Measurements from ENCODE around the gene MRPL21. TPM values are rescaled to one million over a fixed set of nuclear protein-coding genes. Genes with fewer than 3 reads are reported as not detected.
A peak's percentile ranks its signal among the peaks of the same experiment; 100 is the strongest.

MRPL21 gene
- 43.5 and 47.1 TPM in 2 replicates for total RNA-seq

DNA sequence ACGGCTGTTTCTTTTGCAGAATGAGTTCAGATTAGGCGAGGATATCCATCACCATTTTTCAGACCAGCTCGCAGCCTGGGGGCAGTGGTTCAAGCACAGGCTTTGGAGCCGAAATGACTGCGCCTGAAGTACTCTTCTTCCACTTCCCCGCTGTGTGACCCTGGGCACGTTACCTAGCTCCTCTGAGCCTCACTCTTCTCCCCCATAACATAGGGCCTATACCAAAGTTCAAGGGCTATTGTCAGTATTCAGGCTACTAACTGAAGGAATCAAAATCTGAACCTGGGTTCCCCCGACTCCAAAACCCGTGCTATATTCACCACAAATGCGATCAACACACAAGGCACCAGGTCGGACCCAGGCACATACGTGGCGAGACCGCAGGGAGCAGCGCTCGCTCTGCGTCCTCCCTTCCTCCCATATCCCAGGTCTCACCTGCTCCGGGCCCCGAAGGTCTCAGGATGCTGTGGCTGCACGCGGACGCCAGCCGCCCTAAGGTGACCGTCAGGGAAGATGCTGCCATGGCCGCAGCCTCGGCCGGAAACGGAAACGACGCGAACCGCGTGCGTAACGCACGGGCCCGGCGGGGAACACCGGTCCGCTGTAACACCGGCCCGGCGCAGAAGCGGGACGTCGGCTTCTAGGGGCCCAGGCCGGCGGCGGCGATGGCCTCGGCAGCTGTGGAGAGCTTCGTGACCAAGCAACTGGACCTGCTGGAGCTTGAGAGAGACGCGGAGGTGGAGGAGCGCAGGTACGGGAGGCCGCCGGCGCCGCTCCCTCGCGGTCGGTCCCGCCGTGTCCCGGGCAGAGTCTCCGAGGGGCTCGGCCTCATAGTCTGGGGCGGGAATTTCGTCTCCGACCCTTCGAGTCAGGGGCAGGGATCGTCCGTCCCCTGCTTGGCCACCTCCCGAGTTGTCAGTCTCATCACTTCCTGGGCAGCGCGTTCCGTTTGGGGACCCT, at the start of gene MRPL21, which contains the start of gene IGHMBP2:
Gene MRPL21, minus strand, starts transcription at position 545 of the 960 bp plus-strand sequence. Its CDS starts 22 bp downstream, at position 523.
Gene IGHMBP2, plus strand, starts transcription at position 604 of the 960 bp plus-strand sequence. Its CDS starts 62 bp downstream, at position 666.
- TF ChIP-seq, protein P1, sequence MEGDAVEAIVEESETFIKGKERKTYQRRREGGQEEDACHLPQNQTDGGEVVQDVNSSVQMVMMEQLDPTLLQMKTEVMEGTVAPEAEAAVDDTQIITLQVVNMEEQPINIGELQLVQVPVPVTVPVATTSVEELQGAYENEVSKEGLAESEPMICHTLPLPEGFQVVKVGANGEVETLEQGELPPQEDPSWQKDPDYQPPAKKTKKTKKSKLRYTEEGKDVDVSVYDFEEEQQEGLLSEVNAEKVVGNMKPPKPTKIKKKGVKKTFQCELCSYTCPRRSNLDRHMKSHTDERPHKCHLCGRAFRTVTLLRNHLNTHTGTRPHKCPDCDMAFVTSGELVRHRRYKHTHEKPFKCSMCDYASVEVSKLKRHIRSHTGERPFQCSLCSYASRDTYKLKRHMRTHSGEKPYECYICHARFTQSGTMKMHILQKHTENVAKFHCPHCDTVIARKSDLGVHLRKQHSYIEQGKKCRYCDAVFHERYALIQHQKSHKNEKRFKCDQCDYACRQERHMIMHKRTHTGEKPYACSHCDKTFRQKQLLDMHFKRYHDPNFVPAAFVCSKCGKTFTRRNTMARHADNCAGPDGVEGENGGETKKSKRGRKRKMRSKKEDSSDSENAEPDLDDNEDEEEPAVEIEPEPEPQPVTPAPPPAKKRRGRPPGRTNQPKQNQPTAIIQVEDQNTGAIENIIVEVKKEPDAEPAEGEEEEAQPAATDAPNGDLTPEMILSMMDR (IDR thresholded peaks at IDR 0.05; ENCODE audit: insufficient read depth, low read depth, low read length): no peak
- peak; percentile 87 for DNase-seq (ENCODE audit: low read depth)
- peak within 1 kb of the TSS; percentile 100 for H3K4me3 ChIP-seq (ENCODE audit: low read depth, low read length)

DNA sequence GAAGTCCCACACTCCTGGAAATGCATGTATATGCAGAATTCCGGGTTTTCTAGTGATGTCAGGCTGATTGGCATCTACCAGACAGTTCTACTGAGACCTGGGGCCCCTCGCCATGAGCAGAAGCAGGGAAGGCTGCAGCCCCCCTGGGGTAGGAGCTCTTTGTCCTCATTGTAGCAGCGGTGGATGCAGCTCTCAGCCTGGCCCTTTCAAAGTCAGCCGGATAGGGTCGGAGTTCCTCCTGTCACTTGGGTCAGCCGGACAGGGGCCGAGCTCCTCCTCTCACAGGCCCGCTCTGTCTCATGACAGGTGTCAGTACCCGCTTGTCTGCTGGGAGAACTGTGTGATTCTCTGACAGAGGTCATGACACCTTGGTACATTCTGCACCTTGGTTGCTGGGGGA, 47.1 kb upstream of the MRPL21 start:
- no peak for DNase-seq (ENCODE audit: low read depth)
- H3K4me3 ChIP-seq (ENCODE audit: low read depth, low read length): no peak overlapping the region
- TF ChIP-seq, protein P1 (IDR thresholded peaks at IDR 0.05; ENCODE audit: insufficient read depth, low read depth, low read length): no peak

DNA sequence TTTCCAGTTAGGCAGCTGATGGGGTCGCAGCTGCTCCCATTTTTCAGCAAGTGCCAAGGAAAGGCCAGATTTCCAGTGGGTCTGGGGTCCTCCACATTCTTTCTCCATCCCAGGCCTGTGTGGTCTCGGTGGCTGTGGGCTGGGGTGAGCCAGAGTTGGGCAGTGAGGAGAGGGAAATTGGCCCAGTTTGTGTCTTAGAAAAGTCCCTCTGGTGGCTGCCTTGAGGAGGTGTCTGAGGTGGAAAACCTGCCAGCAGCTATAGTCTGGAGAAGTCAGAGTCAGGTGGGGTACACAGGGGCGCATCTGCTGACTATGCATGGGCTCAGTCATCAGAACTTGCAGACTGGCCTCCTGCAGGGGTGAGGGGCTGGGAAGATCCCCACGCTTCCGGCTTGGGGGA, 46.6 kb upstream of the MRPL21 start:
- TF ChIP-seq, protein P1 (IDR thresholded peaks at IDR 0.05; ENCODE audit: insufficient read depth, low read depth, low read length): peak; percentile 53
- no peak overlapping the region for H3K4me3 ChIP-seq (ENCODE audit: low read depth, low read length)
- DNase-seq (ENCODE audit: low read depth): peak; percentile 26

DNA sequence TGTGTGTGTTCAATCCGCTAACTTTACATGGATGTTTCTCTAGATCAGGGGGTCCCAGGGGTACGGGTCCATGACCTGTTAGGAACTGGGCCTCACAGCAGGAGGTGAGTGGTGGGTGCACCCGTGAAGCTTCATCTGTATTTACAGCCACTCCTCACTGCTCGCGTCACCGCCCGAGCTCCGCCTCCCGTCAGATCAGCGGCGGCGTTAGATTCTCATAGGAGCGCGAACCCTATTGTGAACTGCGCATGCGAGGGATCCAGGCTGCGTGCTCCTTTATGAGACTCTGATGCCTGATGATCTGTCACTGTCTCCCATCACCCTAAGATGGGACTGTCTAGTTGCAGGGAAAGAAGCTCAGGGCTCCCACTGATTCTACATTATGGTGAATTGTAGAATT, 45.3 kb upstream of the MRPL21 start:
- TF ChIP-seq, protein P1 (IDR thresholded peaks at IDR 0.05; ENCODE audit: insufficient read depth, low read depth, low read length): no peak

DNA sequence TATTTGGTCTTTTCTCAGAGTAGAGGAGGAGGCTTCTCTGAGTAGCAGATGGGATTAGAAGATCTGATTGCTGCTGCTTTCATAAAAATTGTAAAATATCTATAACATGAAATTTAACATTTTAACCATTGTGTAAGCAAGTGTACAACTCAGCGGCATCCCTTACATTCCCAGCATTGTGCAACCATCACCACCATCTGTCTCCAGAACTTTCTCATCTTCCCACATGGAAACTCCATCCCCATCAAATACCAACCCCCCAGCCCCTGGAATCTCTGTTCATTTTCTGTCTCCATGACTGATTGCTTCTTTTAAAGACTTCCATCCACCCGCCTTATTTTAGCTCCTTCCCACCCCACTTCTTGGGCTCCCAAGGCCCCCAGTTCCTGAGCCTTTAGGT, 44.9 kb upstream of the MRPL21 start:
- TF ChIP-seq, protein P1 (IDR thresholded peaks at IDR 0.05; ENCODE audit: insufficient read depth, low read depth, low read length): no peak
- DNase-seq (ENCODE audit: low read depth): peak; percentile 55
- no peak overlapping the region for H3K4me3 ChIP-seq (ENCODE audit: low read depth, low read length)

More for the DNA sequence above, 45.3 kb upstream of the MRPL21 start:
- no peak for DNase-seq (ENCODE audit: low read depth)
- no peak overlapping the region for H3K4me3 ChIP-seq (ENCODE audit: low read depth, low read length)

DNA sequence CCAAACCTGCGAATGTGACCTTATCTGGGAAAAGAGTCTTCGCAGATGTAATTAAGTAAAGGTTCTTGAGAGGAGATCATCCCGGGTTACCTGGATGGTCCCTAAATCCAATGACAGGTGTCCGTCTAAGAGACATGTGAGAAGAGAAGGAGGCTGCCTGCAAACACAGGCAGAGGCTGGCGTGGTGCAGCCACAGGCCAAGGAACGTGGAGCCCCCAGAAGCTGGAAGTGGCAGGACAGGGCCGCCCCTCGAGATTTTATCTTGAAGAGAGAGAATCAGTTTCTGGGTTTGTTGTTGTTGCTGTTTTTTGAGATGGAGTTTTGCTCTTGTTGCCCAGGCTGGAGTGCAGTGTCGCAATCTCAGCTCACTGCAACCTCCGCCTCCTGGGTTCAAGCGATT, 43.5 kb upstream of the MRPL21 start:
- TF ChIP-seq, protein P1 (IDR thresholded peaks at IDR 0.05; ENCODE audit: insufficient read depth, low read depth, low read length): no peak
- H3K4me3 ChIP-seq (ENCODE audit: low read depth, low read length): no peak overlapping the region
- DNase-seq (ENCODE audit: low read depth): no peak

All from fibroblast of villous mesenchyme (primary cell).